GM23338 (cell line): ENCODE results near the gene SYT17. TPM values are rescaled to one million over a fixed set of nuclear protein-coding genes. Genes with fewer than 3 reads are reported as not detected.

Source experiments
- ATAC-seq: fragments of 200-7000 bp; cut with Tn5 transposase; 3 replicates; pipeline ENCODE4 v1.9.1; 2020
- DNase-seq: peaks from one replicate; pipeline ENCODE4 v3.0.0-alpha.2; 2015; ENCODE audit warnings: low spot score
- H2AFZ ChIP-seq: fragments of 200-600 bp; sonication (generic); 2 replicates; pipeline ENCODE4 v1.8.0; 2016; ENCODE audit warnings: antibody characterized with exemption, mild to moderate bottlenecking, moderate library complexity
- H3F3A ChIP-seq: fragments of 200-600 bp; sonication (generic); replicated peaks from 2 replicates; pipeline ENCODE4 v1.8.0; 2017; ENCODE audit warnings: antibody characterized with exemption, mixed run types, low read depth
- H3K27ac ChIP-seq: fragments of 200-600 bp; sonication (generic); 2 replicates; pipeline ENCODE4 v1.6.1; 2016; ENCODE audit warnings: low read depth
- H3K27me3 ChIP-seq: fragments of 200-600 bp; sonication (generic); 2 replicates; pipeline ENCODE4 v1.8.0; 2016; ENCODE audit warnings: mild to moderate bottlenecking, mixed run types, moderate library complexity; ENCODE audit not compliant: insufficient read depth
- H3K36me3 ChIP-seq: fragments of 200-600 bp; sonication (generic); 2 replicates; pipeline ENCODE4 v1.8.0; 2016; ENCODE audit warnings: mild to moderate bottlenecking; ENCODE audit not compliant: insufficient read depth
- H3K4me1 ChIP-seq: fragments of 200-600 bp; sonication (generic); 2 replicates; pipeline ENCODE4 v1.8.0; 2016; ENCODE audit warnings: mild to moderate bottlenecking, moderate library complexity; ENCODE audit not compliant: insufficient read depth
- H3K4me2 ChIP-seq: fragments of 200-600 bp; sonication (generic); 2 replicates; pipeline ENCODE4 v1.7.1; 2017; ENCODE audit warnings: mixed run types
- H3K4me3 ChIP-seq: fragments of 200-600 bp; sonication (generic); 2 replicates; pipeline ENCODE4 v1.6.1; 2016; ENCODE audit warnings: mixed run types
- H3K79me2 ChIP-seq: fragments of 200-600 bp; sonication (generic); replicated peaks from 2 replicates; pipeline ENCODE4 v1.8.0; 2017; ENCODE audit warnings: mild to moderate bottlenecking; ENCODE audit not compliant: insufficient read depth
- H3K9me2 ChIP-seq: fragments of 200-600 bp; sonication (generic); 2 replicates; pipeline ENCODE4 v1.8.0; 2017; ENCODE audit not compliant: insufficient read depth
- H4K20me1 ChIP-seq: fragments of 200-600 bp; sonication (generic); replicated peaks from 2 replicates; pipeline ENCODE4 v1.8.0; 2017; ENCODE audit warnings: mild to moderate bottlenecking; ENCODE audit not compliant: insufficient read depth
- H3K27ac Mint-ChIP-seq: 2 replicates; pipeline ENCODE4 v1.8.0; 2020; ENCODE audit warnings: inconsistent platforms, mild to moderate bottlenecking, moderate library complexity, mixed read lengths
- H3K27me3 Mint-ChIP-seq: 3 replicates; pipeline ENCODE4 v1.8.0; 2022; ENCODE audit warnings: low read depth, mild to moderate bottlenecking, moderate library complexity, mixed read lengths, inconsistent platforms; ENCODE audit not compliant: insufficient read depth, poor library complexity
- H3K36me3 Mint-ChIP-seq: 3 replicates; pipeline ENCODE4 v1.8.0; 2021; ENCODE audit warnings: low read depth, mild to moderate bottlenecking, inconsistent platforms, moderate library complexity, mixed read lengths
- H3K4me1 Mint-ChIP-seq: 3 replicates; pipeline ENCODE4 v1.8.0; 2020; ENCODE audit warnings: mild to moderate bottlenecking, inconsistent platforms, mixed read lengths
- H3K4me3 Mint-ChIP-seq: 3 replicates; pipeline ENCODE4 v1.8.0; 2021; ENCODE audit warnings: moderate library complexity, mild to moderate bottlenecking, inconsistent platforms, mixed read lengths
- H3K9me3 Mint-ChIP-seq: 3 replicates; pipeline ENCODE4 v1.8.0; 2020; ENCODE audit warnings: moderate library complexity, mild to moderate bottlenecking, inconsistent platforms, mixed read lengths
- JUNB ChIP-seq: IDR thresholded peaks from one replicate; pipeline ENCODE4 v1.6.1; 2016; ENCODE audit warnings: antibody characterized with exemption; ENCODE audit not compliant: unreplicated experiment
- NANOG ChIP-seq: IDR thresholded peaks from 2 replicates; pipeline ENCODE4 v1.6.1; 2016; ENCODE audit warnings: antibody characterized with exemption, borderline replicate concordance
- STAT1 ChIP-seq: IDR thresholded peaks from one replicate; pipeline ENCODE4 v1.6.1; 2016; ENCODE audit warnings: antibody characterized with exemption; ENCODE audit not compliant: unreplicated experiment
- ZNF331 ChIP-seq: fragments of 250-450 bp; sonication (Bioruptor Pico); IDR thresholded peaks from 2 replicates; pipeline ENCODE4 v1.5.0; 2020; ENCODE audit warnings: low read depth, mild to moderate bottlenecking, moderate library complexity
- polyA plus RNA-seq: library from polyadenylated mRNA; unstranded; fragments of >200 nt; fragmentation: Nextera tagmentation; extraction: Ambion mirVana; gene quantifications from 2 replicates; pipeline ENCODE4 v1.2.1, GENCODE V29; 2016
- total RNA-seq: library from RNA; depleted of rRNA; stranded (reverse); fragments of >200 nt; shearing (Covaris generic); gene quantifications from 2 replicates; pipeline ENCODE4 v1.2.3, GENCODE V29; 2014
- TF ChIP-seq, protein P1 (sequence below): IDR thresholded peaks from one replicate; pipeline ENCODE4 v1.6.1; 2018; ENCODE audit warnings: antibody characterized with exemption; ENCODE audit not compliant: unreplicated experiment
- TF ChIP-seq, protein P2 (sequence below), 2 experiments: fragments of 200-600 bp in 1 of 2; sonication (generic) in 1 of 2; conservative IDR thresholded peaks; 2 replicates each; pipeline versions ENCODE4 v1.5.1 to v1.6.1; 2016 to 2017; ENCODE audit warnings: antibody characterized with exemption in 2 of 2, low read depth in 2 of 2, mild to moderate bottlenecking in 2 of 2, moderate library complexity in 1 of 2

Gene SYT17
- total and polyA plus RNA-seq, 2 experiments from 2014 or later: 5.3 to 9.5 TPM

DNA sequence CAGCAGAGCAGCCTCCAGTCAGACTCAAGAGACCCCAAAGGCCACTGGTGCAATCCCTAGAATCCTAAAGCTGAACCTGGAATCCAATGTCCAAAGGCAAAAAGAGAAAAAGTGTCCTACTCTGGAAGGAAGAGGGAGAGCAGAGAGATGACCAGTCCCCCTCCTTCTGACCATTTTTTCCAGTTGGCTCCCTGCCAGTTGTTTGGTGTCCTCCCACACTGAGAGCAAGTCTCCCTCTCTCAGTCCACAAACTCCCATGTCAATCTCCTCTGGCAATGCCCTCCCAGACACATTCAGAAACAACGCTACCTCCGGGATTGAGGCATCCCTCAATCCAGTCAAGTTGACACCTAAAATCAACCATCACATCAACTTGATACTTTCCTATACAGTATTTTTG, 113.2 kb downstream of the SYT17 start:
- Mint-ChIP-seq H3K27ac (no peak overlapping the region), H3K9me3 (peaks cover 5% of the 10 kb centered on the region; the same call in 2 of the 3 replicates), H3K4me3 (no peak overlapping the region), H3K4me1 (peaks cover 8% of the 10 kb centered on the region; the same call in 2 of the 3 replicates), H3K36me3 (0 out of 3 replicates have a peak, but pooled peaks cover 3% of the 10 kb centered on the region), H3K27me3 (no peaks in the 10 kb centered on the region)
- TF ChIP-seq NANOG: no peak
- TF ChIP-seq JUNB: no peak
- no peak for TF ChIP-seq ZNF331 (CRISPR knock-in tag)
- Histone ChIP-seq H3K27ac (no peak overlapping the region), H3K4me3 (no peak overlapping the region), H3K4me2 (no peak overlapping the region), H3K27me3 (no peaks in the 10 kb centered on the region), H3F3A (no peaks in the 10 kb centered on the region), H3K4me1 (no peaks in the 10 kb centered on the region), H3K36me3 (no peaks in the 10 kb centered on the region), H3K79me2 (no peaks in the 10 kb centered on the region), H4K20me1 (no peaks in the 10 kb centered on the region), H3K9me2 (0 out of 2 replicates have a peak, but pooled peaks cover 5% of the 10 kb centered on the region), H2AFZ (no peak overlapping the region)
- ATAC-seq (no peak), DNase-seq (no peak)

DNA sequence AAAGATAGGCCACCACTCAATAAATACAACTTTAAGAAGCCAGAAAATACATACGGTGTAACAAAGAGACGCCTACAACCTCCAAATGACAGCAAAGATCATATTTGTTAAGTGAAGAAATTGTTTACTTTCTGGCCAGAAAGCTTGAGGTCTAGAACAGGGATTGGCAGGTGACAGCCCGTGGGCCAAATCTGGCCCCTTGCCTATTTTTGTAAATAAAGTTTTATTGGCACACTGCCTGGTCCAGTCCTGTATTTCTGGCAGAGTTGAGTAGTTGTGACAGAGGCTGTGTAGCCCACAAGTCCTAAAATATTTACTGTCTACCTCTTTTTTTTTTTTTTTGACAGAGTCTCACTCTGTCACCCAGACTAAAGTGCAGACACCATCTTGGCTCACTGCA, 114.1 kb downstream of the SYT17 start:
- Histone ChIP-seq H3K79me2 (no peaks in the 10 kb centered on the region), H4K20me1 (no peaks in the 10 kb centered on the region), H3K9me2 (no peaks in the 10 kb centered on the region), H2AFZ (no peak overlapping the region), H3K36me3 (no peaks in the 10 kb centered on the region), H3K4me3 (no peak overlapping the region), H3K4me1 (peaks cover 8% of the 10 kb centered on the region), H3K27ac (no peak overlapping the region), H3K27me3 (no peaks in the 10 kb centered on the region), H3F3A (no peaks in the 10 kb centered on the region), H3K4me2 (no peak overlapping the region)
- ATAC-seq (no peak), DNase-seq (no peak)
- Mint-ChIP-seq H3K4me3 (no peak overlapping the region), H3K36me3 (0 out of 3 replicates have a peak, but pooled peaks cover 4% of the 10 kb centered on the region), H3K27ac (no peak overlapping the region), H3K27me3 (no peaks in the 10 kb centered on the region), H3K4me1 (peaks cover 11% of the 10 kb centered on the region), H3K9me3 (peaks cover 7% of the 10 kb centered on the region; the same call in 2 of the 3 replicates)
- TF ChIP-seq JUNB (no peak), STAT1 (no peak)
- TF ChIP-seq, protein P1, sequence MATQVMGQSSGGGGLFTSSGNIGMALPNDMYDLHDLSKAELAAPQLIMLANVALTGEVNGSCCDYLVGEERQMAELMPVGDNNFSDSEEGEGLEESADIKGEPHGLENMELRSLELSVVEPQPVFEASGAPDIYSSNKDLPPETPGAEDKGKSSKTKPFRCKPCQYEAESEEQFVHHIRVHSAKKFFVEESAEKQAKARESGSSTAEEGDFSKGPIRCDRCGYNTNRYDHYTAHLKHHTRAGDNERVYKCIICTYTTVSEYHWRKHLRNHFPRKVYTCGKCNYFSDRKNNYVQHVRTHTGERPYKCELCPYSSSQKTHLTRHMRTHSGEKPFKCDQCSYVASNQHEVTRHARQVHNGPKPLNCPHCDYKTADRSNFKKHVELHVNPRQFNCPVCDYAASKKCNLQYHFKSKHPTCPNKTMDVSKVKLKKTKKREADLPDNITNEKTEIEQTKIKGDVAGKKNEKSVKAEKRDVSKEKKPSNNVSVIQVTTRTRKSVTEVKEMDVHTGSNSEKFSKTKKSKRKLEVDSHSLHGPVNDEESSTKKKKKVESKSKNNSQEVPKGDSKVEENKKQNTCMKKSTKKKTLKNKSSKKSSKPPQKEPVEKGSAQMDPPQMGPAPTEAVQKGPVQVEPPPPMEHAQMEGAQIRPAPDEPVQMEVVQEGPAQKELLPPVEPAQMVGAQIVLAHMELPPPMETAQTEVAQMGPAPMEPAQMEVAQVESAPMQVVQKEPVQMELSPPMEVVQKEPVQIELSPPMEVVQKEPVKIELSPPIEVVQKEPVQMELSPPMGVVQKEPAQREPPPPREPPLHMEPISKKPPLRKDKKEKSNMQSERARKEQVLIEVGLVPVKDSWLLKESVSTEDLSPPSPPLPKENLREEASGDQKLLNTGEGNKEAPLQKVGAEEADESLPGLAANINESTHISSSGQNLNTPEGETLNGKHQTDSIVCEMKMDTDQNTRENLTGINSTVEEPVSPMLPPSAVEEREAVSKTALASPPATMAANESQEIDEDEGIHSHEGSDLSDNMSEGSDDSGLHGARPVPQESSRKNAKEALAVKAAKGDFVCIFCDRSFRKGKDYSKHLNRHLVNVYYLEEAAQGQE: no peak
- TF ChIP-seq, protein P2, sequence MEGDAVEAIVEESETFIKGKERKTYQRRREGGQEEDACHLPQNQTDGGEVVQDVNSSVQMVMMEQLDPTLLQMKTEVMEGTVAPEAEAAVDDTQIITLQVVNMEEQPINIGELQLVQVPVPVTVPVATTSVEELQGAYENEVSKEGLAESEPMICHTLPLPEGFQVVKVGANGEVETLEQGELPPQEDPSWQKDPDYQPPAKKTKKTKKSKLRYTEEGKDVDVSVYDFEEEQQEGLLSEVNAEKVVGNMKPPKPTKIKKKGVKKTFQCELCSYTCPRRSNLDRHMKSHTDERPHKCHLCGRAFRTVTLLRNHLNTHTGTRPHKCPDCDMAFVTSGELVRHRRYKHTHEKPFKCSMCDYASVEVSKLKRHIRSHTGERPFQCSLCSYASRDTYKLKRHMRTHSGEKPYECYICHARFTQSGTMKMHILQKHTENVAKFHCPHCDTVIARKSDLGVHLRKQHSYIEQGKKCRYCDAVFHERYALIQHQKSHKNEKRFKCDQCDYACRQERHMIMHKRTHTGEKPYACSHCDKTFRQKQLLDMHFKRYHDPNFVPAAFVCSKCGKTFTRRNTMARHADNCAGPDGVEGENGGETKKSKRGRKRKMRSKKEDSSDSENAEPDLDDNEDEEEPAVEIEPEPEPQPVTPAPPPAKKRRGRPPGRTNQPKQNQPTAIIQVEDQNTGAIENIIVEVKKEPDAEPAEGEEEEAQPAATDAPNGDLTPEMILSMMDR (conservative IDR thresholded peaks at IDR 0.05; ENCODE audit: low read depth in 2 of 2): no peak
